Renal pelvis (tissue), 4 donors: ENCODE measurements around the gene PSTPIP2. TPM values are rescaled to one million over a fixed set of nuclear protein-coding genes. Genes with fewer than 3 reads are reported as not detected.
"Not testable (repeated sequence)": the region's sequence is repeated elsewhere in the genome, so short reads cannot be mapped to it uniquely, and the experiment has no call there.

Experiments used
- DNase-seq: peaks from one replicate; pipeline ENCODE4 v3.0.0-alpha.2; 2013
- polyA plus RNA-seq, 3 donors: library from polyadenylated mRNA; unstranded; fragments of 120-200 nt; gene quantifications; one replicate each; pipeline ENCODE4 v1.2.1, GENCODE V29; 2013; ENCODE audit not compliant: insufficient read length in 3 of 3

The PSTPIP2 gene
- polyA plus RNA-seq, 3 donors, result 9.1 to 15.9 (median 11.4) TPM

GRCh38 chr18:46070815-46071652 lies 1.0 kb downstream of the PSTPIP2 start:
- DNase-seq, result no peak

GRCh38 chr18:46070232-46070631 lies 1.8 kb downstream of the PSTPIP2 start:
- no peak for DNase-seq

GRCh38 chr18:46069524-46069923 lies 2.5 kb downstream of the PSTPIP2 start:
- DNase-seq, result no peak

- DNase-seq, result no peak
Observed at GRCh38 chr18:46068763-46069162, 3.3 kb downstream of the PSTPIP2 start.

GRCh38 chr18:46067438-46068007 lies 4.5 kb downstream of the PSTPIP2 start:
- DNase-seq, result no peak

- no peak for DNase-seq
Observed at GRCh38 chr18:46062781-46063180, 9.3 kb downstream of the PSTPIP2 start.

GRCh38 chr18:46061796-46062195 lies 10.3 kb downstream of the PSTPIP2 start:
- no peak for DNase-seq

GRCh38 chr18:46061387-46061786 lies 10.7 kb downstream of the PSTPIP2 start:
- no peak for DNase-seq

- no peak for DNase-seq
Observed at GRCh38 chr18:46060359-46060841, 11.7 kb downstream of the PSTPIP2 start.

- no peak for DNase-seq
Observed at GRCh38 chr18:46055838-46056230, 16.2 kb downstream of the PSTPIP2 start.

GRCh38 chr18:46054956-46055837 lies 16.9 kb downstream of the PSTPIP2 start:
- DNase-seq, result no peak

GRCh38 chr18:46053368-46054095 lies 18.5 kb downstream of the PSTPIP2 start:
- no peak for DNase-seq

- DNase-seq, result no peak
Observed at GRCh38 chr18:46051731-46052461, 20.2 kb downstream of the PSTPIP2 start.

- no peak for DNase-seq
Observed at GRCh38 chr18:46050268-46050667, 21.8 kb downstream of the PSTPIP2 start.

- DNase-seq, result no peak
Observed at GRCh38 chr18:46048641-46049040, 23.4 kb downstream of the PSTPIP2 start.

GRCh38 chr18:46047369-46047768 lies 24.7 kb downstream of the PSTPIP2 start:
- not testable (repeated sequence) for DNase-seq

- DNase-seq, result no peak
Observed at GRCh38 chr18:46046688-46047087, 25.4 kb downstream of the PSTPIP2 start.

- no peak for DNase-seq
Observed at GRCh38 chr18:46046126-46046525, 25.9 kb downstream of the PSTPIP2 start.

- DNase-seq, result no peak
Observed at GRCh38 chr18:46042571-46043123, 29.4 kb downstream of the PSTPIP2 start.

GRCh38 chr18:46040747-46041104 lies 31.3 kb downstream of the PSTPIP2 start:
- no peak for DNase-seq
